ENCODE data around the gene TOGARAM2.

The TOGARAM2 gene

GRCh38 chr2:29100564-29100963 is 119.5 kb downstream of the TOGARAM2 start:
- TF ChIP-seq EP300 (IDR thresholded peaks at IDR 0.05; ENCODE audit: borderline replicate concordance): no peak
- no peak for TF ChIP-seq RAD21 (IDR thresholded peaks at IDR 0.05; ENCODE audit: low read depth)
- no peak for TF ChIP-seq CEBPB (IDR thresholded peaks at IDR 0.05)
- no peak for TF ChIP-seq YY1 (IDR thresholded peaks at IDR 0.05; ENCODE audit: low read depth)
- TF ChIP-seq TCF12 (IDR thresholded peaks at IDR 0.05; ENCODE audit: low read depth): no peak
